HepG2 (cell line): ENCODE measurements around the gene POTEF. TPM values are rescaled to one million over a fixed set of nuclear protein-coding genes. Genes with fewer than 3 reads are reported as not detected.
"Not testable (repeated sequence)": the region's sequence is repeated elsewhere in the genome, so short reads cannot be mapped to it uniquely, and the experiment has no call there.

Source experiments
- ATAC-seq: fragments of 200-7000 bp; cut with Tn5 transposase; 3 replicates; pipeline ENCODE4 v1.9.1; 2020; ENCODE audit warnings: mild to moderate bottlenecking, moderate library complexity
- BruUV-seq: library from RNA; stranded (reverse); fragments of 400-500 nt; replicated peaks from 2 replicates; lab custom pipeline; 2021; lab: Mats Ljungman, UMichigan
- CTCF ChIA-PET: fragments of 300-600 bp; formaldehyde crosslinking; extraction: SDS; loops from one replicate; lab custom pipeline; 2021; ENCODE audit warnings: low total read pairs, inconsistent platforms, low intra/inter-chr PET ratio; lab: Yijun Ruan, JAX
- POLR2A ChIA-PET: fragments of 350-600 bp; sonication (Branson Sonifier 250); formaldehyde crosslinking; loops from one replicate; lab custom pipeline; 2020; ENCODE audit warnings: antibody characterized with exemption, inconsistent platforms; lab: Yijun Ruan, JAX
- DNase-seq: peaks from one replicate; pipeline ENCODE4 v3.0.0-alpha.2; 2015; ENCODE audit warnings: low spot score
- FAIRE-seq: peaks from 3 replicates; lab custom pipeline; 2011; peaks lifted over from hg19 to GRCh38; lab: Jason Lieb, UNC
- H2AFZ ChIP-seq: one replicate; pipeline ENCODE4 v1.6.1; 2011; ENCODE audit warnings: low read length, inconsistent platforms
- H3K27ac ChIP-seq: fragments of 300-600 bp; 3 replicates; pipeline ENCODE4 v1.8.0; 2011; ENCODE audit warnings: mixed run types, mild to moderate bottlenecking, mixed read lengths, low read length, inconsistent platforms; ENCODE audit not compliant: insufficient read depth; ENCODE audit errors: extremely low read length
- H3K27me3 ChIP-seq, 2 experiments: fragments of 200-600 bp in 1 of 2; 2 replicates in 1 of 2; 3 replicates in 1 of 2; pipeline versions ENCODE4 v1.6.0 to v1.8.0; 2011; ENCODE audit warnings: low read length in 2 of 2, mild to moderate bottlenecking in 2 of 2, moderate library complexity in 2 of 2, inconsistent platforms in 1 of 2; ENCODE audit not compliant: insufficient read depth in 2 of 2, control insufficient read depth in 1 of 2
- H3K36me3 ChIP-seq, 2 experiments: fragments of 200-600 bp in 1 of 2; replicated peaks in 1 of 2; 2 replicates in 1 of 2; 3 replicates in 1 of 2; pipeline versions ENCODE4 v1.5.1 to v1.8.0; 2011; ENCODE audit warnings: low read length in 2 of 2, inconsistent platforms in 1 of 2; ENCODE audit not compliant: insufficient read depth in 2 of 2, control insufficient read depth in 1 of 2
- H3K4me1 ChIP-seq: 2 replicates; pipeline ENCODE4 v1.5.1; 2012; ENCODE audit warnings: low read length, inconsistent platforms; ENCODE audit not compliant: insufficient read depth
- H3K4me2 ChIP-seq: 2 replicates; pipeline ENCODE4 v1.6.0; 2011; ENCODE audit warnings: low read depth, low read length, inconsistent platforms
- H3K4me3 ChIP-seq, 3 experiments: fragments of 200-600 bp in 1 of 3; sonication (generic), shearing (Covaris generic) in 1 of 3; replicated peaks in 1 of 3; 2 replicates each; pipeline ENCODE4 v1.5.1; 2011 to 2016; ENCODE audit warnings: low read length in 3 of 3, inconsistent platforms in 2 of 3, low read depth in 2 of 3, mild to moderate bottlenecking in 2 of 3, control low read depth in 1 of 3, mixed read lengths in 1 of 3; ENCODE audit not compliant: insufficient read depth in 1 of 3
- H3K79me2 ChIP-seq: one replicate; pipeline ENCODE4 v1.6.1; 2011; ENCODE audit warnings: low read length, inconsistent platforms; ENCODE audit not compliant: insufficient read depth
- H3K9ac ChIP-seq: 2 replicates; pipeline ENCODE4 v1.6.0; 2011; ENCODE audit warnings: mild to moderate bottlenecking, low read depth, low read length, inconsistent platforms; ENCODE audit not compliant: insufficient read depth
- H3K9me3 ChIP-seq: 2 replicates; pipeline ENCODE4 v1.5.1; 2012; ENCODE audit warnings: mild to moderate bottlenecking, low read length
- H4K20me1 ChIP-seq: 2 replicates; pipeline ENCODE4 v1.6.0; 2011; ENCODE audit warnings: inconsistent platforms, mild to moderate bottlenecking, low read length, moderate library complexity; ENCODE audit not compliant: insufficient read depth
- AGO2 ChIP-seq: fragments of 200-400 bp; formaldehyde crosslinking; optimal IDR thresholded peaks from 2 replicates; pipeline ENCODE3; 2017; ENCODE audit warnings: mild to moderate bottlenecking, low read depth, low read length, moderate library complexity
- HNRNPL ChIP-seq: fragments of 200-400 bp; formaldehyde crosslinking; IDR thresholded peaks from 2 replicates; pipeline ENCODE4 v1.6.1; 2017; ENCODE audit warnings: mild to moderate bottlenecking, low read depth, low read length
- PITX1 ChIP-seq: sonication (generic); formaldehyde crosslinking; IDR thresholded peaks from 2 replicates; pipeline ENCODE4 v1.5.1; 2020; ENCODE audit warnings: mild to moderate bottlenecking, missing genetic modification reagents
- RBFOX2 ChIP-seq: fragments of 200-400 bp; formaldehyde crosslinking; IDR thresholded peaks from 2 replicates; pipeline ENCODE4 v1.6.1; 2017; ENCODE audit warnings: low read depth, mild to moderate bottlenecking, low read length
- ZMYM3 ChIP-seq: sonication (generic); formaldehyde crosslinking; IDR thresholded peaks from 2 replicates; pipeline ENCODE4 v1.5.1; 2020; ENCODE audit warnings: mild to moderate bottlenecking, missing genetic modification reagents
- ZNF768 ChIP-seq: sonication (generic); formaldehyde crosslinking; IDR thresholded peaks from 2 replicates; pipeline ENCODE4 v1.4.0; 2020; ENCODE audit warnings: missing genetic modification reagents
- WGBS: methylation state at CpG from one replicate; pipeline ENCODE4 v1.1.6; 2017; ENCODE audit warnings: low lambda C conversion rate; 5-methylcytosine and 5-hydroxymethylcytosine counted together
- in situ Hi-C: cut with HindIII; loops from 2 replicates; pipeline ENCODE4 v1.10.0; 2017; ENCODE audit warnings: low pct_unique_long_range_greater_than_20kb; ENCODE audit not compliant: extremely low pct_ligation_motif_present
- intact Hi-C: fragments of 100-400 bp; cut with micrococcal nuclease; formaldehyde crosslinking; loops from one replicate; pipeline ENCODE4 v1.10.0; 2022; ENCODE audit not compliant: unreplicated experiment
- polyA plus RNA-seq, 8 experiments: library from polyadenylated mRNA; depleted of rRNA in 3 of 8; stranded (reverse) in 7 of 8; unstranded in 1 of 8; fragments of >200 nt; fragmentation: Illumina TruSeq in 4 of 8; extraction: Trizol in 4 of 8; gene quantifications; 2 replicates each; pipeline versions ENCODE4 v1.2.1 to v1.2.3, GENCODE V29; 2011 to 2016; ENCODE audit warnings: low read depth in 4 of 8, missing spikeins in 1 of 8, mixed read lengths in 1 of 8; ENCODE audit not compliant: insufficient read depth in 1 of 8
- total RNA-seq, 5 experiments: library from RNA; depleted of rRNA; stranded (reverse); fragments of >200 nt; fragmentation: Illumina TruSeq; extraction: Trizol; gene quantifications; 2 replicates each; pipeline ENCODE4 v1.2.3, GENCODE V29; 2016; ENCODE audit warnings: low read depth in 1 of 5

POTEF gene
- total and polyA plus RNA-seq, 2 of the 13 experiments (the other 11 are each of a cell fraction or from before 2014, with no cell fraction given), result 1.2 to 6.0 TPM

DNA sequence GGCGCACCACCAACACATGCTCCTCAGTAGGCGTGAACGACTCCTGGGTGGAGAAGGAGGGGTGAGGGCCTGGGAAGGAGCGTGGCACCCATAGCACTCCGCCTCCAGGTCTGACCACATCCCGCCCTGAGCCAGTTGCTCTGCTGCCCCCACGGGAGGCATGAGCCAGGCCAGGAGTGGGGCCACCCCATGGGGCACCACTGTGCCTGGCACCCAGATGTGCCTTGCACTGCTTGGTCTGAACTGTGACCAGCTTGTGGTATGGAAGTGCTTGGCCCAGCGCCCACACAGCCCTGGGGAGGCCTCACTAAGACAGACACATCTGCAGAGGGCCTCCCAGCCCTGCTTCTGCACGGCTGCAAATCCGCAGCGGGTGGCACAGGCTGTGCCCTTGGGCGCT lies 28.3 kb upstream of the POTEF start:
- H3K4me1 ChIP-seq, POLR2A ChIA-PET, DNase-seq, FAIRE-seq, H4K20me1 ChIP-seq, ATAC-seq, BruUV-seq, H3K79me2 ChIP-seq, H3K4me2 ChIP-seq, H2AFZ ChIP-seq, H3K27ac ChIP-seq, H3K9me3 ChIP-seq, H3K9ac ChIP-seq, H3K27me3 ChIP-seq, H3K4me3 ChIP-seq: not testable (repeated sequence)
- CTCF ChIA-PET, result interaction anchor here (2.5 kb wide), 1 partner anchor 175 kb away, joined by 14 read pairs; no protein-coding TSS in a partner anchor
- in situ Hi-C loops, result loop anchor here (10.0 kb wide), 1 partner anchor 177 kb away; no protein-coding TSS in a partner anchor
- H3K36me3 ChIP-seq, result peaks cover 15 to 44% of the 10 kb centered on the region in 2 experiments; a peak in 4 of 5 replicates
- intact Hi-C loops, result loop anchor here (5.0 kb wide), 1 partner anchor 220 kb away; no protein-coding TSS in a partner anchor
- 96% methylated on average over 9 of the region's 12 CpGs for WGBS
- TF ChIP-seq HNRNPL (0 out of 2 replicates have a peak, but pooled peaks have one; percentile 18), RBFOX2 (peak; percentile 26; the same call in 1 of the 2 replicates), AGO2 (peak; percentile 69)

- WGBS, result 95% methylated on average over 9 of the region's 9 CpGs
- POLR2A ChIA-PET, result interaction anchor here (1.1 kb wide), 2 partner anchors 25 to 186 kb away, joined by 3 to 5 read pairs; partner anchors contain the start of genes IMP4 and SMPD4
- intact Hi-C loops, result loop anchor here (1.0 to 5.0 kb wide), 2 partner anchors 176 to 219 kb away; no protein-coding TSS in a partner anchor
- no peak overlapping the region for H3K4me3 ChIP-seq
- in situ Hi-C loops, result loop anchor here (10.0 kb wide), 1 partner anchor 178 kb away; no protein-coding TSS in a partner anchor
- H3K79me2 ChIP-seq, result no peaks in the 10 kb centered on the region
- H3K27ac ChIP-seq, result no peak overlapping the region
- H3K4me2 ChIP-seq, result no peak overlapping the region
- H3K36me3 ChIP-seq, result peaks cover 16 to 49% of the 10 kb centered on the region in 2 experiments; a peak in 4 of 5 replicates
- ATAC-seq (no peak), DNase-seq (no peak), FAIRE-seq (no peak)
- H3K4me1 ChIP-seq, result no peaks in the 10 kb centered on the region
- no peaks in the 10 kb centered on the region for H3K9me3 ChIP-seq
- H4K20me1 ChIP-seq, result no peaks in the 10 kb centered on the region
- CTCF ChIA-PET, result interaction anchor here (2.5 kb wide), 1 partner anchor 176 kb away, joined by 14 read pairs; no protein-coding TSS in a partner anchor
- no peak overlapping the region for H3K9ac ChIP-seq
- H2AFZ ChIP-seq, result no peak overlapping the region
- no peaks in the 10 kb centered on the region for H3K27me3 ChIP-seq
- no TSS peak for BruUV-seq
- peak; percentile 77; the same call in 1 of the 2 replicates for TF ChIP-seq ZMYM3
- TF ChIP-seq PITX1 (CRISPR knock-in tag), result no peak
- TF ChIP-seq ZNF768, result peak; percentile 99
Observed at GRCh38 chr2:130156624-130157004, 27.6 kb upstream of the POTEF start.
